ENCODE measurements around the gene ZDHHC18.

ZDHHC18 gene

GRCh38 chr1:26826261-26827105 lies at the start of gene ZDHHC18:
Gene ZDHHC18, plus strand, starts transcription at chr1:26826688. Its CDS starts 117 bp downstream, at chr1:26826805.
- DNase-seq (ENCODE audit: low read depth): peak; percentile 50

GRCh38 chr1:26779098-26779668 lies 47.3 kb upstream of the ZDHHC18 start:
- no peak for DNase-seq (ENCODE audit: low read depth)

- no peak for DNase-seq (ENCODE audit: low read depth)
These were observed 46.0 kb upstream of the ZDHHC18 start for GRCh38 chr1:26780344-26780957.

GRCh38 chr1:26781206-26781825 lies 45.2 kb upstream of the ZDHHC18 start:
- DNase-seq (ENCODE audit: low read depth): no peak

GRCh38 chr1:26782521-26783212 lies 43.8 kb upstream of the ZDHHC18 start:
- DNase-seq (ENCODE audit: low read depth): no peak

GRCh38 chr1:26783646-26784022 lies 42.9 kb upstream of the ZDHHC18 start:
- DNase-seq (ENCODE audit: low read depth): no peak

- no peak for DNase-seq (ENCODE audit: low read depth)
These were observed 42.2 kb upstream of the ZDHHC18 start for GRCh38 chr1:26784023-26784871.

- DNase-seq (ENCODE audit: low read depth): no peak
These were observed 41.6 kb upstream of the ZDHHC18 start for GRCh38 chr1:26784886-26785285.

- DNase-seq (ENCODE audit: low read depth): no peak
These were observed 40.7 kb upstream of the ZDHHC18 start for GRCh38 chr1:26785611-26786436.

- DNase-seq (ENCODE audit: low read depth): no peak
These were observed 39.8 kb upstream of the ZDHHC18 start for GRCh38 chr1:26786437-26787380.

GRCh38 chr1:26787381-26787705 lies 39.1 kb upstream of the ZDHHC18 start:
- DNase-seq (ENCODE audit: low read depth): peak; percentile 58

- peak; percentile 70 for DNase-seq (ENCODE audit: low read depth)
These were observed 38.6 kb upstream of the ZDHHC18 start, which contains the start of gene PIGV for GRCh38 chr1:26787706-26788514. Gene PIGV, plus strand, starts transcription at chr1:26787950. Its CDS starts 2,866 bp downstream, at chr1:26790816.

GRCh38 chr1:26788515-26788785 lies 38.0 kb upstream of the ZDHHC18 start:
- no peak for DNase-seq (ENCODE audit: low read depth)

GRCh38 chr1:26788836-26789611 lies 37.5 kb upstream of the ZDHHC18 start:
- peak; percentile 75 for DNase-seq (ENCODE audit: low read depth)

GRCh38 chr1:26789612-26789865 lies 36.9 kb upstream of the ZDHHC18 start:
- no peak for DNase-seq (ENCODE audit: low read depth)

GRCh38 chr1:26789931-26790330 lies 36.6 kb upstream of the ZDHHC18 start:
- no peak for DNase-seq (ENCODE audit: low read depth)

- DNase-seq (ENCODE audit: low read depth): no peak
These were observed 35.9 kb upstream of the ZDHHC18 start for GRCh38 chr1:26790551-26790953.

- no peak for DNase-seq (ENCODE audit: low read depth)
These were observed 35.3 kb upstream of the ZDHHC18 start for GRCh38 chr1:26791148-26791547.
